Esophagus muscularis mucosa (tissue), 4 donors: ENCODE data around the gene OR2V2.
A peak's percentile ranks its signal among the peaks of the same experiment; 100 is the strongest.

Experiments
- CTCF ChIP-seq, 3 experiments: fragments of 200-600 bp in 2 of 3; fragments of 450-650 bp in 1 of 3; sonication (generic) in 2 of 3; IDR thresholded peaks; one replicate each; pipeline ENCODE4 v1.5.1; 2017 to 2019; ENCODE audit warnings: antibody characterized with exemption in 3 of 3, mild to moderate bottlenecking in 2 of 3, moderate library complexity in 1 of 3
- EP300 ChIP-seq: sonication (generic); formaldehyde crosslinking; IDR thresholded peaks from one replicate; pipeline ENCODE4 v1.6.1; 2017; ENCODE audit warnings: antibody characterized with exemption
- POLR2A ChIP-seq: fragments of 450-650 bp; IDR thresholded peaks from one replicate; pipeline ENCODE4 v1.6.1; 2017; ENCODE audit warnings: antibody characterized with exemption, moderate library complexity, mild to moderate bottlenecking, low read depth
- POLR2AphosphoS5 ChIP-seq, 2 donors: sonication (generic); formaldehyde crosslinking; IDR thresholded peaks; one replicate each; pipeline ENCODE4 v1.6.1; 2017; ENCODE audit warnings: antibody characterized with exemption in 2 of 2

- peak in 1 of 2 donors; percentile 57 for TF ChIP-seq POLR2AphosphoS5 (IDR thresholded peaks at IDR 0.05)
- TF ChIP-seq CTCF (IDR thresholded peaks at IDR 0.05), result no peak
- TF ChIP-seq POLR2A, result no peak
- no peak for TF ChIP-seq EP300
These were observed 60.0 kb downstream of the OR2V2 start for GRCh38 chr5:181207214-181207959.
